ENCODE data around the gene C11orf71. TPM values are rescaled to one million over a fixed set of nuclear protein-coding genes. Genes with fewer than 3 reads are reported as not detected.
A peak's percentile ranks its signal among the peaks of the same experiment; 100 is the strongest.

The C11orf71 gene
- total RNA-seq, 1 donor from 2014 or later: 2.9 TPM

- H3K9me3 Mint-ChIP-seq (ENCODE audit: low read depth): no peaks in the 10 kb centered on the region
- peaks cover 56% of the 10 kb centered on the region for H3K4me1 Mint-ChIP-seq (ENCODE audit: low read depth)
- no peaks in the 10 kb centered on the region for H3K27me3 Mint-ChIP-seq (ENCODE audit: low read depth)
- peaks cover 4% of the 10 kb centered on the region for H3K36me3 Mint-ChIP-seq (ENCODE audit: low read depth)
- peak within 1 kb of the TSS; percentile 96 for H3K4me3 Mint-ChIP-seq (ENCODE audit: unreplicated experiment)
- peak; percentile 97 for DNase-seq (ENCODE audit: low spot score)
- peak within 1 kb of the TSS; percentile 97 for H3K27ac Mint-ChIP-seq (ENCODE audit: unreplicated experiment)
- TF ChIP-seq CTCF (IDR thresholded peaks at IDR 0.05): peak; percentile 71
Observed at GRCh38 chr11:114439229-114440120, 39.2 kb upstream of the C11orf71 start, which contains the start of gene REXO2. Gene REXO2 (plus strand): TSS chr11:114439467. CDS start chr11:114439529, 62 bp downstream.

GRCh38 chr11:114438303-114438702 is 38.0 kb upstream of the C11orf71 start:
- no peak overlapping the region for H3K27ac Mint-ChIP-seq (ENCODE audit: unreplicated experiment)
- DNase-seq (ENCODE audit: low spot score): no peak

GRCh38 chr11:114433376-114433775 is 33.1 kb upstream of the C11orf71 start:
- TF ChIP-seq CTCF (IDR thresholded peaks at IDR 0.05): no peak
- DNase-seq (ENCODE audit: low spot score): no peak
- Mint-ChIP-seq H3K4me3 (ENCODE audit: unreplicated experiment) (no peak overlapping the region), H3K36me3 (ENCODE audit: low read depth) (peaks cover 1% of the 10 kb centered on the region), H3K27me3 (ENCODE audit: low read depth) (no peaks in the 10 kb centered on the region), H3K27ac (ENCODE audit: unreplicated experiment) (no peak overlapping the region), H3K4me1 (ENCODE audit: low read depth) (peaks cover 6% of the 10 kb centered on the region), H3K9me3 (ENCODE audit: low read depth) (no peaks in the 10 kb centered on the region)

More at GRCh38 chr11:114438303-114438702, 38.0 kb upstream of the C11orf71 start:
- no peak overlapping the region for H3K4me3 Mint-ChIP-seq (ENCODE audit: unreplicated experiment)
- H3K27me3 Mint-ChIP-seq (ENCODE audit: low read depth): no peaks in the 10 kb centered on the region
- peaks cover 45% of the 10 kb centered on the region for H3K4me1 Mint-ChIP-seq (ENCODE audit: low read depth)
- no peaks in the 10 kb centered on the region for H3K9me3 Mint-ChIP-seq (ENCODE audit: low read depth)
- H3K36me3 Mint-ChIP-seq (ENCODE audit: low read depth): peaks cover under 1% of the 10 kb centered on the region
- no peak for TF ChIP-seq CTCF (IDR thresholded peaks at IDR 0.05)

- no peak for TF ChIP-seq CTCF (IDR thresholded peaks at IDR 0.05)
- Mint-ChIP-seq H3K36me3 (ENCODE audit: low read depth) (peaks cover 1% of the 10 kb centered on the region), H3K27ac (ENCODE audit: unreplicated experiment) (no peak overlapping the region), H3K9me3 (ENCODE audit: low read depth) (no peaks in the 10 kb centered on the region), H3K4me3 (ENCODE audit: unreplicated experiment) (no peak overlapping the region), H3K27me3 (ENCODE audit: low read depth) (no peaks in the 10 kb centered on the region), H3K4me1 (ENCODE audit: low read depth) (peaks cover 2% of the 10 kb centered on the region)
- no peak for DNase-seq (ENCODE audit: low spot score)
Observed at GRCh38 chr11:114432893-114433292, 32.6 kb upstream of the C11orf71 start.

GRCh38 chr11:114430290-114430689 is 30.0 kb upstream of the C11orf71 start:
- Mint-ChIP-seq H3K36me3 (ENCODE audit: low read depth) (peaks cover 6% of the 10 kb centered on the region), H3K27ac (ENCODE audit: unreplicated experiment) (no peak overlapping the region), H3K4me1 (ENCODE audit: low read depth) (no peaks in the 10 kb centered on the region), H3K27me3 (ENCODE audit: low read depth) (no peaks in the 10 kb centered on the region), H3K9me3 (ENCODE audit: low read depth) (no peaks in the 10 kb centered on the region), H3K4me3 (ENCODE audit: unreplicated experiment) (no peak overlapping the region)
- no peak for TF ChIP-seq CTCF (IDR thresholded peaks at IDR 0.05)
- DNase-seq (ENCODE audit: low spot score): no peak

Data from chondrocyte (in vitro differentiated cells).